ENCODE data around the gene TRIM13. TPM values are rescaled to one million over a fixed set of nuclear protein-coding genes. Genes with fewer than 3 reads are reported as not detected.

The TRIM13 gene
- total RNA-seq, 1 experiment from 2014 or later, result 22.4 TPM

DNA sequence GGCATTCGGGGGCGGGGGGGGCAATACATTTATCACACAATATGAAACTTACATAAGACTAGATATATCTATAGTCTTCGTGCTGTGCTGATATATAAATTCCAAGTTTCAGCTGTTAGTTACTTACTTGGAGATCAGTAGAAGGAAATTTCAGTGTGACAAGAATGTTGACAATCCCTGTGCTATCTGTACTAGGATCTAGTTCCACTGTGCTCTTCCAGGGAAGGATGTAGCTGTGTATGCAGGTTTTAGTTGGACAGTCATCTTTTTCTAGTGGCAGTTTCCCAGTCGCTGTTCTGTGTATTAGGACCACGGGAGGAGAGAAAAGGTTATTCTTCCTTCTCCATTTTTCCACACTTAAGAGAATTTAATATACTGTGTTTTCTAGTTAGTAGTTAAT, 3.2 kb upstream of the TRIM13 start:
- no peak overlapping the region for H3K27ac ChIP-seq (ENCODE audit: low read length)
- CTCF ChIA-PET, result no interaction called here
- DNase-seq (ENCODE audit: low read depth, low spot score) (no peak), ATAC-seq (no peak)
- peaks cover 9% of the 10 kb centered on the region for H3K36me3 ChIP-seq (ENCODE audit: control insufficient read depth, insufficient read depth, low read length)
- BruUV-seq (replicated peaks), result no TSS peak
- TF ChIP-seq POLR2AphosphoS5 (IDR thresholded peaks at IDR 0.05; ENCODE audit: low read depth, low read length), result no peak
- TF ChIP-seq, protein P1, sequence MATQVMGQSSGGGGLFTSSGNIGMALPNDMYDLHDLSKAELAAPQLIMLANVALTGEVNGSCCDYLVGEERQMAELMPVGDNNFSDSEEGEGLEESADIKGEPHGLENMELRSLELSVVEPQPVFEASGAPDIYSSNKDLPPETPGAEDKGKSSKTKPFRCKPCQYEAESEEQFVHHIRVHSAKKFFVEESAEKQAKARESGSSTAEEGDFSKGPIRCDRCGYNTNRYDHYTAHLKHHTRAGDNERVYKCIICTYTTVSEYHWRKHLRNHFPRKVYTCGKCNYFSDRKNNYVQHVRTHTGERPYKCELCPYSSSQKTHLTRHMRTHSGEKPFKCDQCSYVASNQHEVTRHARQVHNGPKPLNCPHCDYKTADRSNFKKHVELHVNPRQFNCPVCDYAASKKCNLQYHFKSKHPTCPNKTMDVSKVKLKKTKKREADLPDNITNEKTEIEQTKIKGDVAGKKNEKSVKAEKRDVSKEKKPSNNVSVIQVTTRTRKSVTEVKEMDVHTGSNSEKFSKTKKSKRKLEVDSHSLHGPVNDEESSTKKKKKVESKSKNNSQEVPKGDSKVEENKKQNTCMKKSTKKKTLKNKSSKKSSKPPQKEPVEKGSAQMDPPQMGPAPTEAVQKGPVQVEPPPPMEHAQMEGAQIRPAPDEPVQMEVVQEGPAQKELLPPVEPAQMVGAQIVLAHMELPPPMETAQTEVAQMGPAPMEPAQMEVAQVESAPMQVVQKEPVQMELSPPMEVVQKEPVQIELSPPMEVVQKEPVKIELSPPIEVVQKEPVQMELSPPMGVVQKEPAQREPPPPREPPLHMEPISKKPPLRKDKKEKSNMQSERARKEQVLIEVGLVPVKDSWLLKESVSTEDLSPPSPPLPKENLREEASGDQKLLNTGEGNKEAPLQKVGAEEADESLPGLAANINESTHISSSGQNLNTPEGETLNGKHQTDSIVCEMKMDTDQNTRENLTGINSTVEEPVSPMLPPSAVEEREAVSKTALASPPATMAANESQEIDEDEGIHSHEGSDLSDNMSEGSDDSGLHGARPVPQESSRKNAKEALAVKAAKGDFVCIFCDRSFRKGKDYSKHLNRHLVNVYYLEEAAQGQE (IDR thresholded peaks at IDR 0.05; ENCODE audit: insufficient read depth in 1 of 2, low read depth in 2 of 2, low read length in 1 of 2), result no peak
- TF ChIP-seq SIN3A (IDR thresholded peaks at IDR 0.05; ENCODE audit: borderline replicate concordance, insufficient read depth, low read depth, low read length), result no peak
- intact Hi-C loops (cut with micrococcal nuclease; ENCODE audit: unreplicated experiment), result no loop called here
- peaks cover 8% of the 10 kb centered on the region for H3K4me1 ChIP-seq (ENCODE audit: control insufficient read depth, insufficient read depth, low read length)
- H3K27me3 ChIP-seq (ENCODE audit: control insufficient read depth, insufficient read depth, low read length), result no peaks in the 10 kb centered on the region
- H3K4me3 ChIP-seq (ENCODE audit: low read depth in 2 of 2, low read length in 2 of 2), result no peak overlapping the region
- in situ Hi-C loops (cut with HindIII; ENCODE audit: low pct_unique_long_range_greater_than_20kb, low sequenced_read_pairs), result no loop called here
- POLR2A ChIA-PET, result no interaction called here
- H3K9me3 ChIP-seq (ENCODE audit: control insufficient read depth, insufficient read depth, low read depth, low read length), result no peaks in the 10 kb centered on the region

DNA sequence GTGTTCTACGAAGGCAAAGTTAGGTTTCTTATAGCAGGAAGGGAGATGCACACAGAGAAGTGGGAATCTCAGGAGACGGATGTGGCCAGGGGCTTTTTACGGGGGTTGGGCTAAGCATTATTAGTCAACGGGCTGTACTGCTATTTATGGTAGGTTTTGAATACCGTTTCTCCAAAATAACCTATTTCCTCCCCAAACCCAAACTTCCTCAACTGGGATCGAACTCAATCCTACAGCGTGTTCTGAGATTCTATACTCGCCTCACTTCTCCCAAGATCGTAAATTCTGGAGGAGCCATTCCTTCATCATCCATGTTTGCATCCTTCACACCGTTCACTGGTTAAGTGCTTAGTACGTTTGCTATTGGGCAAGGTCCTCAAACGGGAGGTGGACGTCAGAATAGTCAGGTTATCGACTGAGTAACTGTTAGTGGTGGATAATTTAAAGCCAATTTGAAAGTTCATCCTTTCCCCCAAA, 1.2 kb upstream of the TRIM13 start:
- CTCF ChIA-PET, result no interaction called here
- TF ChIP-seq SIN3A (IDR thresholded peaks at IDR 0.05; ENCODE audit: borderline replicate concordance, insufficient read depth, low read depth, low read length), result no peak
- no peak for TF ChIP-seq TCF7L2 (IDR thresholded peaks at IDR 0.05; ENCODE audit: low read depth, low read length)
- TF ChIP-seq, protein P1 (IDR thresholded peaks at IDR 0.05; ENCODE audit: insufficient read depth in 1 of 2, low read depth in 2 of 2, low read length in 1 of 2), result no peak
- TF ChIP-seq, protein P2, sequence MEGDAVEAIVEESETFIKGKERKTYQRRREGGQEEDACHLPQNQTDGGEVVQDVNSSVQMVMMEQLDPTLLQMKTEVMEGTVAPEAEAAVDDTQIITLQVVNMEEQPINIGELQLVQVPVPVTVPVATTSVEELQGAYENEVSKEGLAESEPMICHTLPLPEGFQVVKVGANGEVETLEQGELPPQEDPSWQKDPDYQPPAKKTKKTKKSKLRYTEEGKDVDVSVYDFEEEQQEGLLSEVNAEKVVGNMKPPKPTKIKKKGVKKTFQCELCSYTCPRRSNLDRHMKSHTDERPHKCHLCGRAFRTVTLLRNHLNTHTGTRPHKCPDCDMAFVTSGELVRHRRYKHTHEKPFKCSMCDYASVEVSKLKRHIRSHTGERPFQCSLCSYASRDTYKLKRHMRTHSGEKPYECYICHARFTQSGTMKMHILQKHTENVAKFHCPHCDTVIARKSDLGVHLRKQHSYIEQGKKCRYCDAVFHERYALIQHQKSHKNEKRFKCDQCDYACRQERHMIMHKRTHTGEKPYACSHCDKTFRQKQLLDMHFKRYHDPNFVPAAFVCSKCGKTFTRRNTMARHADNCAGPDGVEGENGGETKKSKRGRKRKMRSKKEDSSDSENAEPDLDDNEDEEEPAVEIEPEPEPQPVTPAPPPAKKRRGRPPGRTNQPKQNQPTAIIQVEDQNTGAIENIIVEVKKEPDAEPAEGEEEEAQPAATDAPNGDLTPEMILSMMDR (IDR thresholded peaks at IDR 0.05), result no peak
- TF ChIP-seq POLR2AphosphoS5 (IDR thresholded peaks at IDR 0.05; ENCODE audit: low read depth, low read length), result no peak
- DNase-seq (ENCODE audit: low read depth, low spot score) (no peak), ATAC-seq (no peak)
- POLR2A ChIA-PET, result no interaction called here
- Histone ChIP-seq H3K4me3 (ENCODE audit: low read depth in 2 of 2, low read length in 2 of 2) (peak overlapping the region; percentile 63 to 65), H3K4me1 (ENCODE audit: control insufficient read depth, insufficient read depth, low read length) (peaks cover 18% of the 10 kb centered on the region), H3K36me3 (ENCODE audit: control insufficient read depth, insufficient read depth, low read length) (peaks cover 12% of the 10 kb centered on the region), H3K27ac (ENCODE audit: low read length) (peak overlapping the region; percentile 90), H3K9me3 (ENCODE audit: control insufficient read depth, insufficient read depth, low read depth, low read length) (no peaks in the 10 kb centered on the region), H3K27me3 (ENCODE audit: control insufficient read depth, insufficient read depth, low read length) (no peaks in the 10 kb centered on the region)
- in situ Hi-C loops (cut with HindIII; ENCODE audit: low pct_unique_long_range_greater_than_20kb, low sequenced_read_pairs) (no loop called here), intact Hi-C loops (cut with micrococcal nuclease; ENCODE audit: unreplicated experiment) (no loop called here)
- TSS peak; percentile 90 for BruUV-seq (replicated peaks)

Data from Panc1 (cell line).